ENCODE measurements around the gene CSNK1G1.
A peak's percentile ranks its signal among the peaks of the same experiment; 100 is the strongest.
"Not testable (repeated sequence)": the region's sequence is repeated elsewhere in the genome, so short reads cannot be mapped to it uniquely, and the experiment has no call there.

Gene CSNK1G1

GRCh38 chr15:64237677-64238076 is 118.3 kb downstream of the CSNK1G1 start:
- DNase-seq (ENCODE audit: low read depth): no peak

GRCh38 chr15:64236156-64236894 is 119.6 kb downstream of the CSNK1G1 start:
- no peak for DNase-seq (ENCODE audit: low read depth)

- no peak for DNase-seq (ENCODE audit: low read depth)
These were observed 120.4 kb downstream of the CSNK1G1 start for GRCh38 chr15:64235552-64235951.

- no peak for DNase-seq (ENCODE audit: low read depth)
These were observed 122.7 kb downstream of the CSNK1G1 start for GRCh38 chr15:64233299-64233698.

GRCh38 chr15:64232400-64232799 is 123.6 kb downstream of the CSNK1G1 start:
- no peak for DNase-seq (ENCODE audit: low read depth)

GRCh38 chr15:64229129-64229724 is 126.7 kb downstream of the CSNK1G1 start:
- no peak for DNase-seq (ENCODE audit: low read depth)

GRCh38 chr15:64225804-64226203 is 130.2 kb downstream of the CSNK1G1 start:
- DNase-seq (ENCODE audit: low read depth): no peak

- DNase-seq (ENCODE audit: low read depth): peak; percentile 45
These were observed 131.5 kb downstream of the CSNK1G1 start for GRCh38 chr15:64224511-64224910.

GRCh38 chr15:64223882-64224281 is 132.1 kb downstream of the CSNK1G1 start:
- DNase-seq (ENCODE audit: low read depth): no peak

GRCh38 chr15:64222573-64223366 is 133.2 kb downstream of the CSNK1G1 start:
- no peak for DNase-seq (ENCODE audit: low read depth)

GRCh38 chr15:64221911-64222310 is 134.1 kb downstream of the CSNK1G1 start:
- DNase-seq (ENCODE audit: low read depth): not testable (repeated sequence)

- not testable (repeated sequence) for DNase-seq (ENCODE audit: low read depth)
These were observed 138.6 kb downstream of the CSNK1G1 start for GRCh38 chr15:64217429-64217750.

GRCh38 chr15:64216730-64217428 is 139.1 kb downstream of the CSNK1G1 start:
- no peak for DNase-seq (ENCODE audit: low read depth)

GRCh38 chr15:64216196-64216595 is 139.8 kb downstream of the CSNK1G1 start:
- no peak for DNase-seq (ENCODE audit: low read depth)

GRCh38 chr15:64213646-64214045 is 142.3 kb downstream of the CSNK1G1 start:
- DNase-seq (ENCODE audit: low read depth): no peak

- no peak for DNase-seq (ENCODE audit: low read depth)
These were observed 144.3 kb downstream of the CSNK1G1 start for GRCh38 chr15:64211696-64212095.

GRCh38 chr15:64210371-64210770 is 145.6 kb downstream of the CSNK1G1 start:
- DNase-seq (ENCODE audit: low read depth): no peak

GRCh38 chr15:64209680-64210334 is 146.2 kb downstream of the CSNK1G1 start:
- peak; percentile 30 for DNase-seq (ENCODE audit: low read depth)

- DNase-seq (ENCODE audit: low read depth): no peak
These were observed 150.8 kb downstream of the CSNK1G1 start for GRCh38 chr15:64205202-64205601.

- DNase-seq (ENCODE audit: low read depth): peak; percentile 83
These were observed 158.5 kb downstream of the CSNK1G1 start for GRCh38 chr15:64197425-64197824.

- DNase-seq (ENCODE audit: low read depth): no peak
These were observed 162.0 kb downstream of the CSNK1G1 start for GRCh38 chr15:64193971-64194370.
